ENCODE results near the gene AK1.

The AK1 gene

DNA sequence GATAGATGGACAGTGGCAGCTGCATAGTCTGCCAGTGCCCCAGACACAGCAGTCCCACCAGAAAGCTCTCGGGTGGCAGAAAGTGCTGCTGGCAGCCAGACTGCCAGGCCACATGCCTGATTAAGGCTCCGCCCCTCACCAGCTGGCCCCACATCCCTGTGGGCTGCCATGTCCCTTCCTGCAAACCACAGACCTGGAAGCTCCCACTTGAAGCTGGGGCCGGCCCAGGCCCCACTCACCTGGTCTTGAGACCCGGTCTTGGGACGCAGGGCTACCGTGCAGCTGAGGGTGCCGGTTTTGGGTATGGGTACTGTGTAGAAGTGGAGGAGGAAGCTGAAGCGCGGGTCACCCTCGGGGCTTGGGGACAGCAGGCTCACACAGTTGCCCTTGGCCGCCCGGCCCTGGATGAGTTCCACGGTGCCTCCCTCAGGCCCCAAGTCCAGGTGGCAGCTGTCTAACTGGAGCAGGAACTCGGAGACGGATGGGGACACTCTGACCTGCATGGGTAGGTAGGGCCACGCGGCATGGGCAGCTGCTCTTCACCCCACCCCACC lies 59.5 kb downstream of the AK1 start:
- TF ChIP-seq, protein P1, sequence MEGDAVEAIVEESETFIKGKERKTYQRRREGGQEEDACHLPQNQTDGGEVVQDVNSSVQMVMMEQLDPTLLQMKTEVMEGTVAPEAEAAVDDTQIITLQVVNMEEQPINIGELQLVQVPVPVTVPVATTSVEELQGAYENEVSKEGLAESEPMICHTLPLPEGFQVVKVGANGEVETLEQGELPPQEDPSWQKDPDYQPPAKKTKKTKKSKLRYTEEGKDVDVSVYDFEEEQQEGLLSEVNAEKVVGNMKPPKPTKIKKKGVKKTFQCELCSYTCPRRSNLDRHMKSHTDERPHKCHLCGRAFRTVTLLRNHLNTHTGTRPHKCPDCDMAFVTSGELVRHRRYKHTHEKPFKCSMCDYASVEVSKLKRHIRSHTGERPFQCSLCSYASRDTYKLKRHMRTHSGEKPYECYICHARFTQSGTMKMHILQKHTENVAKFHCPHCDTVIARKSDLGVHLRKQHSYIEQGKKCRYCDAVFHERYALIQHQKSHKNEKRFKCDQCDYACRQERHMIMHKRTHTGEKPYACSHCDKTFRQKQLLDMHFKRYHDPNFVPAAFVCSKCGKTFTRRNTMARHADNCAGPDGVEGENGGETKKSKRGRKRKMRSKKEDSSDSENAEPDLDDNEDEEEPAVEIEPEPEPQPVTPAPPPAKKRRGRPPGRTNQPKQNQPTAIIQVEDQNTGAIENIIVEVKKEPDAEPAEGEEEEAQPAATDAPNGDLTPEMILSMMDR (IDR thresholded peaks at IDR 0.05; ENCODE audit: low read depth, low read length), result no peak
- no peak overlapping the region for H3K4me3 ChIP-seq (ENCODE audit: low read depth, low read length)

GRCh38 chr9:127816728-127817127 lies 60.7 kb downstream of the AK1 start:
- H3K4me3 ChIP-seq (ENCODE audit: low read depth, low read length), result no peak overlapping the region
- TF ChIP-seq, protein P1 (IDR thresholded peaks at IDR 0.05; ENCODE audit: low read depth, low read length), result no peak

Measured in WI38 (cell line).